ENCODE measurements around the gene TBPL1.

DNA sequence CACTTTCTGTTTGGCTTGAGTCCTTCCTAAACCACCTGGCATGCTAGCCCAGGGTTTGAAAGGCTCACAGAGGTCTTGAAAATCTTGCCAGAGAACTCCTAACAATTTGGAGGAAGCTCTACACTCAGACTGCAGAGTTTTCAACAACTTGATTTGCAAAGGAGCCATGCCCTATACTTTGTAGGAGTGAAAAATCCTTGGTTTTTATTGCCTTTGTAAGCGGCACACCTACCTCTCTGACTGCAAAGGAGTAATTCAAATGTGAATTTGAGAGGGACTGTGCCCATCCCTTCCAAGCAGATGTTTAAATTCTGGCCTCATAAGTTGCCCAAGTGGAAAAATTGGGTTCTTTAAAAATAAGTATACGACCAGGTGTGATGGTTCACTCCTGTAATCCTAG is 58.0 kb downstream of the TBPL1 start:
- TF ChIP-seq POLR2AphosphoS5 (IDR thresholded peaks at IDR 0.05; ENCODE audit: low read depth, low read length), result no peak
- TF ChIP-seq, protein P1, sequence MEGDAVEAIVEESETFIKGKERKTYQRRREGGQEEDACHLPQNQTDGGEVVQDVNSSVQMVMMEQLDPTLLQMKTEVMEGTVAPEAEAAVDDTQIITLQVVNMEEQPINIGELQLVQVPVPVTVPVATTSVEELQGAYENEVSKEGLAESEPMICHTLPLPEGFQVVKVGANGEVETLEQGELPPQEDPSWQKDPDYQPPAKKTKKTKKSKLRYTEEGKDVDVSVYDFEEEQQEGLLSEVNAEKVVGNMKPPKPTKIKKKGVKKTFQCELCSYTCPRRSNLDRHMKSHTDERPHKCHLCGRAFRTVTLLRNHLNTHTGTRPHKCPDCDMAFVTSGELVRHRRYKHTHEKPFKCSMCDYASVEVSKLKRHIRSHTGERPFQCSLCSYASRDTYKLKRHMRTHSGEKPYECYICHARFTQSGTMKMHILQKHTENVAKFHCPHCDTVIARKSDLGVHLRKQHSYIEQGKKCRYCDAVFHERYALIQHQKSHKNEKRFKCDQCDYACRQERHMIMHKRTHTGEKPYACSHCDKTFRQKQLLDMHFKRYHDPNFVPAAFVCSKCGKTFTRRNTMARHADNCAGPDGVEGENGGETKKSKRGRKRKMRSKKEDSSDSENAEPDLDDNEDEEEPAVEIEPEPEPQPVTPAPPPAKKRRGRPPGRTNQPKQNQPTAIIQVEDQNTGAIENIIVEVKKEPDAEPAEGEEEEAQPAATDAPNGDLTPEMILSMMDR (IDR thresholded peaks at IDR 0.05), result no peak
- TF ChIP-seq, protein P2, sequence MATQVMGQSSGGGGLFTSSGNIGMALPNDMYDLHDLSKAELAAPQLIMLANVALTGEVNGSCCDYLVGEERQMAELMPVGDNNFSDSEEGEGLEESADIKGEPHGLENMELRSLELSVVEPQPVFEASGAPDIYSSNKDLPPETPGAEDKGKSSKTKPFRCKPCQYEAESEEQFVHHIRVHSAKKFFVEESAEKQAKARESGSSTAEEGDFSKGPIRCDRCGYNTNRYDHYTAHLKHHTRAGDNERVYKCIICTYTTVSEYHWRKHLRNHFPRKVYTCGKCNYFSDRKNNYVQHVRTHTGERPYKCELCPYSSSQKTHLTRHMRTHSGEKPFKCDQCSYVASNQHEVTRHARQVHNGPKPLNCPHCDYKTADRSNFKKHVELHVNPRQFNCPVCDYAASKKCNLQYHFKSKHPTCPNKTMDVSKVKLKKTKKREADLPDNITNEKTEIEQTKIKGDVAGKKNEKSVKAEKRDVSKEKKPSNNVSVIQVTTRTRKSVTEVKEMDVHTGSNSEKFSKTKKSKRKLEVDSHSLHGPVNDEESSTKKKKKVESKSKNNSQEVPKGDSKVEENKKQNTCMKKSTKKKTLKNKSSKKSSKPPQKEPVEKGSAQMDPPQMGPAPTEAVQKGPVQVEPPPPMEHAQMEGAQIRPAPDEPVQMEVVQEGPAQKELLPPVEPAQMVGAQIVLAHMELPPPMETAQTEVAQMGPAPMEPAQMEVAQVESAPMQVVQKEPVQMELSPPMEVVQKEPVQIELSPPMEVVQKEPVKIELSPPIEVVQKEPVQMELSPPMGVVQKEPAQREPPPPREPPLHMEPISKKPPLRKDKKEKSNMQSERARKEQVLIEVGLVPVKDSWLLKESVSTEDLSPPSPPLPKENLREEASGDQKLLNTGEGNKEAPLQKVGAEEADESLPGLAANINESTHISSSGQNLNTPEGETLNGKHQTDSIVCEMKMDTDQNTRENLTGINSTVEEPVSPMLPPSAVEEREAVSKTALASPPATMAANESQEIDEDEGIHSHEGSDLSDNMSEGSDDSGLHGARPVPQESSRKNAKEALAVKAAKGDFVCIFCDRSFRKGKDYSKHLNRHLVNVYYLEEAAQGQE (IDR thresholded peaks at IDR 0.05; ENCODE audit: insufficient read depth in 1 of 2, low read depth in 2 of 2, low read length in 1 of 2), result no peak
- no peak for TF ChIP-seq SIN3A (IDR thresholded peaks at IDR 0.05; ENCODE audit: borderline replicate concordance, insufficient read depth, low read depth, low read length)
